GM06990 (cell line): ENCODE data around the gene H3-3A.

Experiments
- DNase-seq: peaks from one replicate; pipeline ENCODE4 v3.0.0-alpha.2; 2011; ENCODE audit not compliant: insufficient read length; ENCODE audit errors: extremely low read depth
- H3K27me3 ChIP-seq: replicated peaks from 2 replicates; pipeline ENCODE4 v1.6.0; 2011; ENCODE audit warnings: low read length; ENCODE audit not compliant: control insufficient read depth, insufficient read depth
- H3K36me3 ChIP-seq: 2 replicates; pipeline ENCODE4 v1.5.1; 2011; ENCODE audit warnings: low read length; ENCODE audit not compliant: control insufficient read depth, insufficient read depth
- H3K4me3 ChIP-seq: replicated peaks from 2 replicates; pipeline ENCODE4 v1.5.1; 2011; ENCODE audit warnings: low read depth, mild to moderate bottlenecking, control low read depth, low read length
- TF ChIP-seq, protein P1 (sequence below): IDR thresholded peaks from 2 replicates; pipeline ENCODE4 v1.5.1; 2011; ENCODE audit warnings: low read length, control low read depth, mild to moderate bottlenecking, inconsistent platforms; ENCODE audit not compliant: insufficient read depth, poor library complexity, severe bottlenecking

The H3-3A gene

GRCh38 chr1:226069811-226070489 is 7.4 kb downstream of the H3-3A start:
- no peak for DNase-seq
- H3K36me3 ChIP-seq = peaks cover 14% of the 10 kb centered on the region
- H3K27me3 ChIP-seq = no peaks in the 10 kb centered on the region
- H3K4me3 ChIP-seq = no peak overlapping the region
- TF ChIP-seq, protein P1, sequence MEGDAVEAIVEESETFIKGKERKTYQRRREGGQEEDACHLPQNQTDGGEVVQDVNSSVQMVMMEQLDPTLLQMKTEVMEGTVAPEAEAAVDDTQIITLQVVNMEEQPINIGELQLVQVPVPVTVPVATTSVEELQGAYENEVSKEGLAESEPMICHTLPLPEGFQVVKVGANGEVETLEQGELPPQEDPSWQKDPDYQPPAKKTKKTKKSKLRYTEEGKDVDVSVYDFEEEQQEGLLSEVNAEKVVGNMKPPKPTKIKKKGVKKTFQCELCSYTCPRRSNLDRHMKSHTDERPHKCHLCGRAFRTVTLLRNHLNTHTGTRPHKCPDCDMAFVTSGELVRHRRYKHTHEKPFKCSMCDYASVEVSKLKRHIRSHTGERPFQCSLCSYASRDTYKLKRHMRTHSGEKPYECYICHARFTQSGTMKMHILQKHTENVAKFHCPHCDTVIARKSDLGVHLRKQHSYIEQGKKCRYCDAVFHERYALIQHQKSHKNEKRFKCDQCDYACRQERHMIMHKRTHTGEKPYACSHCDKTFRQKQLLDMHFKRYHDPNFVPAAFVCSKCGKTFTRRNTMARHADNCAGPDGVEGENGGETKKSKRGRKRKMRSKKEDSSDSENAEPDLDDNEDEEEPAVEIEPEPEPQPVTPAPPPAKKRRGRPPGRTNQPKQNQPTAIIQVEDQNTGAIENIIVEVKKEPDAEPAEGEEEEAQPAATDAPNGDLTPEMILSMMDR = no peak

- TF ChIP-seq, protein P1 = no peak
- H3K4me3 ChIP-seq = no peak overlapping the region
- H3K36me3 ChIP-seq = peaks cover 11% of the 10 kb centered on the region
- no peak for DNase-seq
- no peaks in the 10 kb centered on the region for H3K27me3 ChIP-seq
Observed at GRCh38 chr1:226072347-226072746, 9.8 kb downstream of the H3-3A start.

DNA sequence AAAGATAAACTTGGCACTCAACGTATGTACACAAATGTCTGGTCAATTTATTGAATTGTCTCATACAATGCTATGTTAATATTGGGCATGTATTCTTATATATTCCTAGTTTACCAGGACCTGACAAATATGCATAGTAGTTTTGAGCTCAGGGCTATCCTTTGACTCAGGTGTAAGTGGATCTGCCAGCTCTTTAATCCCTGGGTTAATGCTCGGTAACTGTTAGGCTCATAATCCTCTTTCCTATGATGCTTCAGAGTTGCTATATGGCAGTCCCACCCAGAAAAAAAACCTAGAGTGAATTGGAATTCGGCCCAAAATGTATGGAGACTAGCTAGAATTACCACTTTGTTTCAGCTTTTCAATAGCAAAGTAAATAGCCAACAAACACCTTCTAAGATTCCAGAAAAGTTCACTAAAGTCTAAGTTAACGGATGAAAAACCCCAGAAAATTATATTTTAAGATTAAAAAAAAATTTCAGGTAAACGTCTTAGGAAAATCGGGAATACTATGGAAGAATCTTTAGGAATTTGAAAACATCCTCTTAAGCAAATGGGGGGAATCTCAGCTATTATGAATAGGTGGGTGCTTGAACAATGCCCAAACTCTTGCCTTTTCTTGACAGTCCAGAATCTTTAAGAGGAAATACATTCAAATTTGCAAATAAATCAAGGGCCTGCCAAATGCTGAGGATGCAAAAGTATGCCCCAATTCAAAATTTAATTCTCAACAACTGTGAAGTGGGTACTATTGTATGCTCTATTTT is 10.9 kb downstream of the H3-3A start:
- Histone ChIP-seq H3K4me3 (no peak overlapping the region), H3K36me3 (peaks cover 9% of the 10 kb centered on the region), H3K27me3 (no peaks in the 10 kb centered on the region)
- TF ChIP-seq, protein P1 = no peak
- DNase-seq = no peak

GRCh38 chr1:226074046-226074445 is 11.5 kb downstream of the H3-3A start:
- DNase-seq = no peak
- H3K4me3 ChIP-seq = no peak overlapping the region
- H3K27me3 ChIP-seq = no peaks in the 10 kb centered on the region
- TF ChIP-seq, protein P1 = no peak
- H3K36me3 ChIP-seq = peaks cover 7% of the 10 kb centered on the region

GRCh38 chr1:226076378-226076777 is 13.9 kb downstream of the H3-3A start:
- Histone ChIP-seq H3K27me3 (no peaks in the 10 kb centered on the region), H3K36me3 (peaks cover 5% of the 10 kb centered on the region), H3K4me3 (no peak overlapping the region)
- TF ChIP-seq, protein P1 = no peak
- DNase-seq = no peak
